IPS-NIHi7 (cell line): Measurements from ENCODE around the gene AGTRAP.

Experiments used
- DNase-seq: peaks from one replicate; pipeline ENCODE4 v3.0.0; 2012; ENCODE audit warnings: mixed read lengths; ENCODE audit errors: extremely low spot score

The AGTRAP gene

DNA sequence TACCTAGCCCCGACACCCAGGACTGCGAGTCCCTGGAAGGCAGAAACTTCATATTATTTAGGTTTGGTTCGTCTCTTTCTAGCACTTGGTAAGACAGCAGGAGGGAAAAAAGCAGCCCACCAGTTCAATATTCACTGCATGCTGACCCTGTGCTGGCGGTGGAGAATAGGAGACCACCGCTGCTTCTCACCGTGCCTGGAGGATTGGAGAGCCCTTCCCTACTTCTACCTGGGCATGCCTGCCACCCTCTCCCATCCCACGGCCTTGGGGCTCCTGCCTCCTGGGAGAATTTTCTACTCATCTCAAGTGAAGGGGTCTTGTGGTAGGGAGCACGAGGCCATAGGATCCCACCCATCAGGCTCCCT lies 64.4 kb downstream of the AGTRAP start:
- DNase-seq, result no peak
